ENCODE measurements around the gene RALGPS1. TPM values are rescaled to one million over a fixed set of nuclear protein-coding genes. Genes with fewer than 3 reads are reported as not detected.

Gene RALGPS1
- total and polyA plus RNA-seq, 2 of the 8 experiments (the other 6 are each of a cell fraction or from before 2014, with no cell fraction given), result 20.0 to 23.5 TPM

GRCh38 chr9:127233989-127234388 lies 319.4 kb downstream of the RALGPS1 start:
- Histone ChIP-seq H3K14ac (ENCODE audit: insufficient read length) (no peak overlapping the region), H3K79me1 (ENCODE audit: low read depth, low read length) (no peaks in the 10 kb centered on the region), H2BK15ac (ENCODE audit: low read length) (no peak overlapping the region), H3K4me3 (ENCODE audit: extremely low read depth in 1 of 4, insufficient read depth in 2 of 4, low read depth in 3 of 4, low read length in 4 of 4) (no peak overlapping the region), H3K79me2 (ENCODE audit: control insufficient read depth in 1 of 2, insufficient read depth in 2 of 2, low read length in 2 of 2) (no peaks in the 10 kb centered on the region), H2AFZ (ENCODE audit: low read length) (no peak overlapping the region), H4K91ac (replicated peaks; ENCODE audit: insufficient read length, low read length) (no peak overlapping the region), H3K9me3 (ENCODE audit: insufficient read depth in 2 of 2, low read depth in 1 of 2, low read length in 1 of 2) (no peaks in the 10 kb centered on the region), H3K23me2 (ENCODE audit: low read depth, low read length) (no peaks in the 10 kb centered on the region), H3K27me3 (replicated peaks in 1 of 4; ENCODE audit: control insufficient read depth in 3 of 4, extremely low read depth in 1 of 4, insufficient read depth in 3 of 4, low read length in 3 of 4) (no peaks in the 10 kb centered on the region), H3K9ac (replicated peaks in 1 of 4; ENCODE audit: extremely low read depth in 1 of 4, low read depth in 3 of 4, low read length in 3 of 4) (no peak overlapping the region), H2BK120ac (replicated peaks; ENCODE audit: low read depth, low read length) (no peak overlapping the region), H3K4me2 (ENCODE audit: insufficient read depth in 1 of 2, low read depth in 2 of 2, low read length in 2 of 2) (no peak overlapping the region), H3K4ac (replicated peaks; ENCODE audit: insufficient read length, low read depth, low read length) (no peak overlapping the region), H3K36me3 (ENCODE audit: control insufficient read depth in 2 of 4, insufficient read depth in 4 of 4, low read length in 3 of 4) (peaks cover 0 to 6% (median 0%) of the 10 kb centered on the region in 4 experiments; a peak in 3 of 8 replicates), H2AK5ac (ENCODE audit: low read depth, low read length) (no peak overlapping the region), H4K20me1 (replicated peaks in 1 of 2; ENCODE audit: control insufficient read depth in 1 of 2, insufficient read depth in 2 of 2, low read length in 2 of 2) (no peaks in the 10 kb centered on the region), H4K8ac (ENCODE audit: extremely low read depth, insufficient read depth, low read length) (no peak overlapping the region), H3K56ac (replicated peaks; ENCODE audit: insufficient read length, low read depth, low read length) (no peak overlapping the region), H2BK5ac (ENCODE audit: low read depth, low read length) (no peak overlapping the region), H3K4me1 (replicated peaks in 1 of 4; ENCODE audit: control insufficient read depth in 3 of 4, insufficient read depth in 4 of 4, low read length in 3 of 4) (no peaks in the 10 kb centered on the region), H2BK20ac (ENCODE audit: low read length) (no peak overlapping the region), H3K27ac (ENCODE audit: low read depth, low read length) (no peak overlapping the region), H3K23ac (ENCODE audit: insufficient read length) (no peak overlapping the region), H2BK12ac (ENCODE audit: low read depth, low read length) (no peak overlapping the region), H4K5ac (ENCODE audit: insufficient read length, low read depth, low read length) (no peak overlapping the region), H3K18ac (ENCODE audit: extremely low read depth, low read length) (no peak overlapping the region)
- FAIRE-seq (no peak), DNase-seq (ENCODE audit: low read depth in 1 of 2, low spot score in 2 of 2) (no peak)
- POLR2A ChIA-PET (ENCODE audit: partially characterized antibody), result interaction anchor here (0.6 to 1.8 kb wide), 3 partner anchors 8 to 19 kb away, joined by 3 to 7 read pairs (median 3); no protein-coding TSS in a partner anchor
- WGBS, 2 experiments (ENCODE audit: extremely low coverage in 1 of 2, insufficient coverage in 1 of 2, insufficient read length in 1 of 2, insufficient replicate concordance in 2 of 2, low coverage in 1 of 2, low lambda C conversion rate in 2 of 2, missing lambda C conversion rate in 1 of 2), result 88% methylated on average over 1 of the region's 1 CpG; no CpG with 5 or more reads in 1 of the 2 experiments
- no peak for TF ChIP-seq RFX5 (IDR thresholded peaks at IDR 0.05; ENCODE audit: borderline replicate concordance, low read depth, low read length)
- TF ChIP-seq TEAD4 (IDR thresholded peaks at IDR 0.05; ENCODE audit: low read depth, low read length), result no peak
- TF ChIP-seq SIN3A (conservative IDR thresholded peaks at IDR 0.05 in 1 of 2, IDR thresholded peaks at IDR 0.05 in 1 of 2; ENCODE audit: low read depth in 1 of 2, low read length in 2 of 2), result no peak
- CTCF ChIA-PET (ENCODE audit: partially characterized antibody), result interaction anchor here (0.7 to 1.7 kb wide), 6 partner anchors 19 to 230 kb away, joined by 3 to 4 read pairs (median 3); no protein-coding TSS in a partner anchor

Data from H1 (cell line).